Measurements from ENCODE around the gene LHX8. TPM values are rescaled to one million over a fixed set of nuclear protein-coding genes. Genes with fewer than 3 reads are reported as not detected.

LHX8 gene
- polyA plus RNA-seq, 2 of the 4 experiments (the other 2 are of a cell fraction), result 3.3 to 9.5 TPM

GRCh38 chr1:75129983-75130789 is 4.0 kb upstream of the LHX8 start:
- FAIRE-seq, result no peak
- Histone ChIP-seq H3K4me2 (no peak overlapping the region), H3K27ac (no peak overlapping the region), H3K4me1 (no peaks in the 10 kb centered on the region; the same call in 2 of the 3 replicates), H3K4me3 (no peak overlapping the region), H3K9me3 (no peaks in the 10 kb centered on the region)
- TF ChIP-seq EHMT2 (IDR thresholded peaks at IDR 0.05; ENCODE audit: low read depth), result no peak
- TF ChIP-seq NPAS2 (CRISPR knock-in tag; IDR thresholded peaks at IDR 0.05; ENCODE audit: borderline replicate concordance), result no peak
- no peak for TF ChIP-seq ZSCAN20 (CRISPR knock-in tag; IDR thresholded peaks at IDR 0.05)
- no peak for TF ChIP-seq ZNF302 (CRISPR knock-in tag; IDR thresholded peaks at IDR 0.05)
- TF ChIP-seq, protein P1, sequence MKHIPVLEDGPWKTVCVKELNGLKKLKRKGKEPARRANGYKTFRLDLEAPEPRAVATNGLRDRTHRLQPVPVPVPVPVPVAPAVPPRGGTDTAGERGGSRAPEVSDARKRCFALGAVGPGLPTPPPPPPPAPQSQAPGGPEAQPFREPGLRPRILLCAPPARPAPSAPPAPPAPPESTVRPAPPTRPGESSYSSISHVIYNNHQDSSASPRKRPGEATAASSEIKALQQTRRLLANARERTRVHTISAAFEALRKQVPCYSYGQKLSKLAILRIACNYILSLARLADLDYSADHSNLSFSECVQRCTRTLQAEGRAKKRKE (CRISPR knock-in tag; IDR thresholded peaks at IDR 0.05; ENCODE audit: low read depth), result no peak
- TF ChIP-seq CEBPB (IDR thresholded peaks at IDR 0.05), result no peak
- no peak for TF ChIP-seq CHD2 (IDR thresholded peaks at IDR 0.05; ENCODE audit: low read length, partially characterized antibody)
- TF ChIP-seq POLR2A (IDR thresholded peaks at IDR 0.05; ENCODE audit: low read length), result no peak
- no peak for TF ChIP-seq SREBF2 (IDR thresholded peaks at IDR 0.05)
- TF ChIP-seq HDAC2 (IDR thresholded peaks at IDR 0.05), result no peak
- no peak for TF ChIP-seq E2F6 (IDR thresholded peaks at IDR 0.05; ENCODE audit: borderline replicate concordance, low read depth)
- no peak for TF ChIP-seq CHD4 (IDR thresholded peaks at IDR 0.05; ENCODE audit: borderline replicate concordance)
- no peak for TF ChIP-seq NR3C1 (IDR thresholded peaks at IDR 0.05)
- no peak for TF ChIP-seq HEYL (CRISPR knock-in tag; IDR thresholded peaks at IDR 0.05)
- no peak for DNase-seq (ENCODE audit: low read depth in 1 of 2, low spot score in 1 of 2)
- no peak for ATAC-seq
- ChIA-PET POLR2A (no interaction called here), CTCF (interaction anchor here (0.6 kb wide), 1 partner anchor 73 kb away, joined by 3 read pairs; no protein-coding TSS in a partner anchor)
- WGBS (ENCODE audit: missing lambda C conversion rate), result 88% methylated on average over 36 of the region's 40 CpGs

GRCh38 chr1:75130865-75131564 is 3.2 kb upstream of the LHX8 start:
- Histone ChIP-seq H3K27ac (no peak overlapping the region), H3K4me3 (no peak overlapping the region), H3K9me3 (no peaks in the 10 kb centered on the region), H3K4me1 (no peaks in the 10 kb centered on the region; the same call in 2 of the 3 replicates), H3K4me2 (no peak overlapping the region)
- ATAC-seq, result no peak
- no peak for DNase-seq (ENCODE audit: low read depth in 1 of 2, low spot score in 1 of 2)
- POLR2A ChIA-PET, result no interaction called here
- 77% methylated on average over 31 of the region's 36 CpGs for WGBS (ENCODE audit: missing lambda C conversion rate)
- CTCF ChIA-PET, result interaction anchor here (0.6 kb wide), 1 partner anchor 72 kb away, joined by 3 read pairs; no protein-coding TSS in a partner anchor
- no peak for FAIRE-seq
- no peak for TF ChIP-seq FOSL2 (IDR thresholded peaks at IDR 0.05)
- TF ChIP-seq FOSL2 (CRISPR knock-in tag; IDR thresholded peaks at IDR 0.05), result no peak
- no peak for TF ChIP-seq FOSB (CRISPR knock-in tag; IDR thresholded peaks at IDR 0.05)
- TF ChIP-seq BHLHE40 (IDR thresholded peaks at IDR 0.05; ENCODE audit: low read depth, low read length), result no peak

GRCh38 chr1:75131565-75132241 is 2.5 kb upstream of the LHX8 start:
- CTCF ChIA-PET, result no interaction called here
- no peak overlapping the region for H3K27ac ChIP-seq
- no peaks in the 10 kb centered on the region for H3K9me3 ChIP-seq
- WGBS (ENCODE audit: missing lambda C conversion rate), result 75% methylated on average over 27 of the region's 27 CpGs
- no peak for ATAC-seq
- H3K4me3 ChIP-seq, result no peak overlapping the region
- DNase-seq (ENCODE audit: low read depth in 1 of 2, low spot score in 1 of 2), result no peak
- POLR2A ChIA-PET, result no interaction called here
- TF ChIP-seq CBX8 (IDR thresholded peaks at IDR 0.05) (no peak), SREBF2 (IDR thresholded peaks at IDR 0.05) (no peak), E2F6 (IDR thresholded peaks at IDR 0.05; ENCODE audit: borderline replicate concordance, low read depth) (no peak), RFX5 (IDR thresholded peaks at IDR 0.05) (no peak), GATA3 (IDR thresholded peaks at IDR 0.05; ENCODE audit: borderline replicate concordance) (no peak), RARB (CRISPR knock-in tag; IDR thresholded peaks at IDR 0.05) (no peak), NPAS2 (CRISPR knock-in tag; IDR thresholded peaks at IDR 0.05; ENCODE audit: borderline replicate concordance) (no peak), NFE2L2 (conservative IDR thresholded peaks at IDR 0.05; ENCODE audit: low read length) (no peak), USF2 (IDR thresholded peaks at IDR 0.05) (no peak), HDAC2 (IDR thresholded peaks at IDR 0.05) (no peak), RAD21 (conservative IDR thresholded peaks at IDR 0.05 in 1 of 2, IDR thresholded peaks at IDR 0.05 in 1 of 2) (no peak), HEYL (CRISPR knock-in tag; IDR thresholded peaks at IDR 0.05) (no peak), KDM5A (IDR thresholded peaks at IDR 0.05) (no peak), FOXS1 (CRISPR knock-in tag; IDR thresholded peaks at IDR 0.05) (no peak)
- TF ChIP-seq, protein P2, sequence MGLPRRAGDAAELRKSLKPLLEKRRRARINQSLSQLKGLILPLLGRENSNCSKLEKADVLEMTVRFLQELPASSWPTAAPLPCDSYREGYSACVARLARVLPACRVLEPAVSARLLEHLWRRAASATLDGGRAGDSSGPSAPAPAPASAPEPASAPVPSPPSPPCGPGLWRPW (IDR thresholded peaks at IDR 0.05), result no peak
- TF ChIP-seq, protein P3, sequence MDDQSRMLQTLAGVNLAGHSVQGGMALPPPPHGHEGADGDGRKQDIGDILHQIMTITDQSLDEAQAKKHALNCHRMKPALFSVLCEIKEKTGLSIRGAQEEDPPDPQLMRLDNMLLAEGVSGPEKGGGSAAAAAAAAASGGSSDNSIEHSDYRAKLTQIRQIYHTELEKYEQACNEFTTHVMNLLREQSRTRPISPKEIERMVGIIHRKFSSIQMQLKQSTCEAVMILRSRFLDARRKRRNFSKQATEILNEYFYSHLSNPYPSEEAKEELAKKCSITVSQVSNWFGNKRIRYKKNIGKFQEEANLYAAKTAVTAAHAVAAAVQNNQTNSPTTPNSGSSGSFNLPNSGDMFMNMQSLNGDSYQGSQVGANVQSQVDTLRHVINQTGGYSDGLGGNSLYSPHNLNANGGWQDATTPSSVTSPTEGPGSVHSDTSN (IDR thresholded peaks at IDR 0.05), result no peak
- no peak for FAIRE-seq
- H3K4me2 ChIP-seq, result no peak overlapping the region
- no peaks in the 10 kb centered on the region; the same call in 2 of the 3 replicates for H3K4me1 ChIP-seq

Data from A549 (cell line).